Kidney tubule cell (primary cell): Measurements from ENCODE around the gene CELF5.
"Not testable (repeated sequence)": the region's sequence is repeated elsewhere in the genome, so short reads cannot be mapped to it uniquely, and the experiment has no call there.

ENCODE experiments used
- DNase-seq: peaks from one replicate; pipeline ENCODE4 v3.0.0-alpha.2; 2018; ENCODE audit warnings: low spot score

The CELF5 gene

DNA sequence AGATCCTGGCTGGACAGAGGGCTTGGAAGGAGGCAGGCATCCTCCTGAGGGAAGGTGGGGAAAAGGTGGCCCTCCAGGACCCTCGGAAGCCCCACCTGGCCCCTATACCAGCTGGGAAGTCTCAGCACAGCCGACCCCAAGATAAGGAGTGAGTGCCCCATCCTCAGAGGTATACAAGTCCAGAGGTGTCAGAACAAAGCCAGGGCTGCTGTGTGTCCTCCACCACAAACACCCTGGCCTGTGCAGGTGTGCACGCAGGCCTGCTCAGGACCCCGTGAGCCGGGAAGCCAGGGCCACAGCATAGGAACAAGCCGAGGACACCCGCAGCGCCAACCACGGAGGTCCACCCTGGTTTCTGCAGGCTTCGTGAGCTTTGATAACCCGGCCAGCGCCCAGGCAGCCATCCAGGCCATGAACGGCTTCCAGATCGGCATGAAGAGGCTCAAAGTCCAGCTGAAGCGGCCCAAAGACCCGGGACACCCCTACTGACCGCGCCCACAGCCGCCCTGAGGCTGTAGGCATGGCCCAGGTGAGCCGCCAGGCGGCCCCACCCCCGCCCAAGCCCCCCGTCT is 68.6 kb downstream of the CELF5 start:
- no peak for DNase-seq

DNA sequence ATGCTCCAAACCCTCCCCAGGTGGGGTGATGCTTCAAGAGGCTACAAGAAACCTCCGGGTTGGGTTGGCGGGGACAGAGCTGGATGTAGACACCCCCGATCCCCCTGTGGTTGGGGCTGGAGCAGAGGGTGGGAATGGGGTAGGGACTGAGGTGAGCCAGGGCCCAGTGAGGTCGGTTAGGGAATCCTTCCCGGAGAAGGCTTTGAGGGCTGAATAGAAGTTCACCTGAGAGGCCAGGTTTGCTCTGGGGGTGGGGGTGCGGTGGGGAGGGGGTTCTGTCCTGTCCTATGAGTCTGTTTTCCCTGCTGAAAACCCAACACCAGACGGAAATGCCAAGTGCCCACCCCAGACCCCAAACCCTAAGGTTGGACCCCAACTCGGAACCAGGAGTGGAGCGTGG is 69.1 kb downstream of the CELF5 start:
- DNase-seq, result no peak

- no peak for DNase-seq
These were observed 69.8 kb downstream of the CELF5 start for GRCh38 chr19:3294080-3294850.

GRCh38 chr19:3295581-3295980 is 71.1 kb downstream of the CELF5 start:
- no peak for DNase-seq

- DNase-seq, result no peak
These were observed 71.6 kb downstream of the CELF5 start for GRCh38 chr19:3296034-3296433.

- DNase-seq, result no peak
These were observed 72.0 kb downstream of the CELF5 start for GRCh38 chr19:3296446-3296845.

GRCh38 chr19:3298853-3299449 is 74.5 kb downstream of the CELF5 start:
- no peak for DNase-seq

GRCh38 chr19:3300566-3300965 is 76.1 kb downstream of the CELF5 start:
- DNase-seq, result not testable (repeated sequence)

GRCh38 chr19:3302755-3303154 is 78.3 kb downstream of the CELF5 start:
- no peak for DNase-seq

GRCh38 chr19:3304871-3305423 is 80.5 kb downstream of the CELF5 start:
- DNase-seq, result peak; percentile 66

- no peak for DNase-seq
These were observed 85.3 kb downstream of the CELF5 start for GRCh38 chr19:3309724-3310123.

DNA sequence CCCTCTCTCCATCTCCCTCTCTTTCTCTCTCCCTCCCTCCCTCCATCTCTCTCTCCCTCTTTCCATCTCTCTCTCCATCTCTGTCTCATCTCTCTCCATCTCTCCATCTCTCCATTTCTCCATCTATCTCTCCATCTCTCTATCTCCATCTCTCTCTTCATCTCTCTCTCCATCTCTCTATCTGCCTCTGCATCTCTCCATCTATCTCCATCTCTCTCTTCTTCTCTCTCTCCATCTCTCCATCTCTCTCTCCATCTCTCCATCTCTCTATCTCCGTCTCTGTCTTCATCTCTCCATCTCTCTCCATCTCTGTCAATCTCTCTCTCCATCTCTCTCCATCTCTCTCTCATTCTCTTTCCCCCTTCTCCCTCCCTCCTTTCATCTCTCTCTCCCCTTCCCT is 85.8 kb downstream of the CELF5 start:
- DNase-seq, result no peak

DNA sequence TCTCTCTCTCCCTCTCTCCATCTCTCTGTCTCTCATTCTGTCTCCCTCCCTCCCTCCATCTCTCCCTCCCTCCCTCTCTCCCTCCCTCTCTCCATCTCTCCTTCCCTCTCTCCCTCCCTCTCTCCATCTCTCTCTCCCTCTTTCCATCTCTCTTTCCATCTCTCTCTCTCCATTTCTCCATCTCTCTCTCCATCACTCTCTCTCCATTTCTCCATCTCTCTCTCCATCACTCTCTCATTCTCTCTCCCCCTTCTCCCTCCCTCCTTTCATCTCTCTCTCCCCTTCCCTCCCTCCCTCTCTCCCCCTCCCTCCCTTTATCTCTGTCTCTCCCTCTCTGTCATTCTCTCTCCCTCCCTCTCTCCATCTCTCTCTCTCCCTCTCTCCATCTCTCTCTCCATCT is 86.2 kb downstream of the CELF5 start:
- DNase-seq, result no peak

GRCh38 chr19:3313199-3313575 is 88.7 kb downstream of the CELF5 start:
- no peak for DNase-seq

DNA sequence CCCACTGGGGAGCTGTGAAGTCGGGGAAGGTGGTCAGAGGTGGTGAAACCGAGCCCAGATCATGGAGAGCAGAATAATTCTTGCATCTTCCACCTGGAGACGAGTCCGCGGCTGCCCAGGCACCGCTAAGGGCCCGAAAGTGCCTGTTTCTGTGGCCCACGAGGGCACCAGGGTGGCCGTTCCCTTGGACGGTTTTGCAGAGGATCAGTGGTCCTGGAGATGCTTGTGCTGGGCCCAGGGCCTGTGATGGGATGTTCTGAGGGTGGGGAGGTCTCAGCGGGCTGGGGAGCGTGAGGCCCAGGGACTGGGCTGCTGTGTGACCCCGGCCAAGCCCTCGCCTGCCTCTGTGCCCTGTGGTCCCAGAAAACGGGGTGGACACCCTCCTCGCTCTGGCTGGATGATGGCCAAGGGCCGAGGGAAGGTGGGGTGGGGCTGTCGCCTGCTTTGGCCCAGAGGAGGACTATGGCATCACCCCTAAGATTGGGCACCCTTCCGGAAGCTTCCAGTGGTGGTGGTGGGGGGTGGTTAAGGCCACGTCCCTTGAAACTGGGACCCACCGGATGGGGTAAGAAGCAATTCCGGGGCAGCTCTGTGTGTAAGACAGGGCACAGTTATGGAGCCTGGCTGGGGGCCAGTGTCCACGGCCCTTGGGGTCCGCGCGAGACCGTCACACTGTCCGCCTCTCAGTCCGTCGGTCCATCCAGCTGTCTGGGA is 90.7 kb downstream of the CELF5 start:
- no peak for DNase-seq

DNA sequence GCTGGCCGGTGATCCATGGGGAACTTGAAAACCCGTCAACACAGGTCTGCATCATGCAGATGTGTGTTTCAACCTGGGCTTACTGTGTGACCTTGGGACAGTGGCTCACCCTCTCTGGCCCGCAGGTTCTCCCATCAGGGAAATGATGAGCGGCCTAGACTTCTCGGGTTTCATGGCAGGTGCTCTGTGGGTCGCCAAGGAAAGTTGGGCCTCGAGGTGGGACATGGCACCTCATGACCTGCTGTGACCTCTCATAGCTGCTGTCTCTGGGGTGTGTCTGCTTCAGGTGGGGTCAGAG is 91.2 kb downstream of the CELF5 start:
- DNase-seq, result no peak

- DNase-seq, result no peak
These were observed 91.7 kb downstream of the CELF5 start for GRCh38 chr19:3316132-3316648.

- DNase-seq, result no peak
These were observed 92.3 kb downstream of the CELF5 start for GRCh38 chr19:3316659-3317207.

DNA sequence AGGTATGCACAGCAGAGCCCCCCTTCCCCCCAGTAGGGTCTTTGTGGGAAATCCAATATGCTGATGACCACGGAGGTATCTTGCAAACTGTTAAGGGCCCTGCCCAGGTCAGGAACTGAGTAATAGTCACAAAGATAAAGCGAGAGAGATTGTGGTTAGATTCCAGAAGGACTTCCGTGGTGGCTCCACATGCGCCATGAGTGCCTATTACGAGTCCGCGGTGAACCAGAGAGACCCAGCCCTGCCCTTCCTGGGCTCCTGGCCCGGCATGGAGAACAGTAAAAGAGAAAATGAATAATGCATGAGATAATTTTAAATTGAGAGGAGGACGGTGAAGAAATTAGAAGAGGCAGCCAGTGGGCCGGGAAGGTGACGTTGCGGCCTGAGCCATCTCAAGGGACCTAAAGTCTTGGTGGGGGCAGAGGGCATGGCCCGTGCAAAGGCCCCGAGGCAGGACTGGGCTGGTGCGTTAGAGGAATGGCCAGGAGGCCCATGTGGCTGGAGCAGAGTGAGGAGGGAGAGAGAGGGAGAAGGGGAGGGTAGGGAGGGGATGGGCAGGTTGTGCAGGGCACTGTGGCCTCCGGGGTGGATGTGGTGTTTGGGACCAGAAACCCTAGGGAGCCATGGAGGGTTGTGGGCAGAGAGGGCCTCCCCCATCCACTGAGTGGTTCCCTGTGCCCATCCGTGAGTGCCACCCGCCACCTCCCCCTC is 95.3 kb downstream of the CELF5 start:
- peak; percentile 49 for DNase-seq

GRCh38 chr19:3320354-3320670 is 95.9 kb downstream of the CELF5 start:
- DNase-seq, result no peak

DNA sequence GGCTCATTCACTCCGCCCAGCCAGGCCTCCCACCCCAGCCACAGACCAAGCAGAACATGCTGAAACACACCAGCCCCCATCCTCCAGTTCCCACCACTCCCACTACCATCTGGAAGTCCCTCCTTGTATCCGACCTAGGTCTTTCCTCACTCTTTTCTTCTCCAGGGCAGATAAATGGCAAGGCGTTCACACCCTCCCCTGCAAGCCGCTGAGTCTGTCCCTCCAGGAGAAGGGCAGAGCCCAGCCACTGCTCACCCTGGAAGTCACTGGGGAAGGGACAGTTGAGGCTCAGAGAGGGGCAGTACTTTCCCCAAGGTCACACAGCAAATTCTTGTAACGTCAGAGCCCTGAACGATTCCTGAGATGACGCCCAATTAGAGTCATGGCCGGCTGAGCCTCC is 96.4 kb downstream of the CELF5 start:
- DNase-seq, result no peak

DNA sequence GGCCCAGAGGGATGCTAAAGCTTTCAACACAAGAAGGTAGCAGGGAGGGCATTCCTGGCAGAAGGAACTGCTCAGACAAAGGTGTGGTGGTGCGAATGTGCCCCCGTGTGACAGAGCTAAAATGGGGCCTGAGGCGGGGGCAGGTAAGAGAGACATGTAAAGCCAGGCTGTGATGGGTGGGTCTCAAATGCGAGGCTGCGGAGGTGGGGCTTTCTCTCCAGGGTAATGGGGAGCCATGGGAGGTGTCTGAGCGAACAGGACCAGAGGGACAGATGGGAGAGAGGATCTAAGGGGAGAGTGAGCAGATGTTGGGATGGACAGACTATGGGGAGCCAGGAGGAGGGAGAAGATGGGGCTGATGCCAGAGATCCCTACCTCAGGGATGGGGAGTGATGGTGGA is 97.2 kb downstream of the CELF5 start:
- no peak for DNase-seq
